NCI-H1694 (cell line): ENCODE measurements around the gene CIC.
"Not testable (repeated sequence)": the region's sequence is repeated elsewhere in the genome, so short reads cannot be mapped to it uniquely, and the experiment has no call there.

Source experiments
- DNase-seq: peaks from one replicate; lab custom pipeline; 2025; lab: John Stamatoyannopoulos, UW

The CIC gene

GRCh38 chr19:42255766-42256745, 13.0 kb upstream of the CIC start:
- no peak for DNase-seq

GRCh38 chr19:42257842-42258241, 11.2 kb upstream of the CIC start:
- not testable (repeated sequence) for DNase-seq

GRCh38 chr19:42261763-42262162, 7.3 kb upstream of the CIC start:
- no peak for DNase-seq

GRCh38 chr19:42266105-42266504, 2.9 kb upstream of the CIC start:
- DNase-seq = not testable (repeated sequence)

GRCh38 chr19:42266928-42267603, 2.0 kb upstream of the CIC start:
- not testable (repeated sequence) for DNase-seq

- no peak for DNase-seq
Observed at GRCh38 chr19:42267644-42268141, 1.4 kb upstream of the CIC start.

GRCh38 chr19:42268142-42268703, 829 bp upstream of the CIC start:
- peak; percentile 99 for DNase-seq

GRCh38 chr19:42269478-42270345, 660 bp downstream of the CIC start:
- no peak for DNase-seq

GRCh38 chr19:42270346-42271044, 1.4 kb downstream of the CIC start:
- no peak for DNase-seq

- no peak for DNase-seq
Observed at GRCh38 chr19:42271045-42271419, 2.0 kb downstream of the CIC start.

GRCh38 chr19:42271861-42272534, 2.9 kb downstream of the CIC start:
- DNase-seq = no peak

GRCh38 chr19:42272535-42272897, 3.5 kb downstream of the CIC start:
- DNase-seq = no peak

- DNase-seq = no peak
Observed at GRCh38 chr19:42272989-42273406, 3.9 kb downstream of the CIC start.

- DNase-seq = no peak
Observed at GRCh38 chr19:42273407-42274064, 4.5 kb downstream of the CIC start.

- DNase-seq = no peak
Observed at GRCh38 chr19:42274065-42274682, 5.1 kb downstream of the CIC start.

GRCh38 chr19:42275103-42275502, 6.1 kb downstream of the CIC start:
- no peak for DNase-seq

- DNase-seq = no peak
Observed at GRCh38 chr19:42275517-42275916, 6.5 kb downstream of the CIC start.

- DNase-seq = no peak
Observed at GRCh38 chr19:42276284-42276683, 7.2 kb downstream of the CIC start.

- DNase-seq = no peak
Observed at GRCh38 chr19:42276821-42277220, 7.8 kb downstream of the CIC start.
